PC-3 (cell line): ENCODE results near the gene USP2. TPM values are rescaled to one million over a fixed set of nuclear protein-coding genes. Genes with fewer than 3 reads are reported as not detected.
"Not testable (repeated sequence)": the region's sequence is repeated elsewhere in the genome, so short reads cannot be mapped to it uniquely, and the experiment has no call there.

Source experiments
- ATAC-seq: fragments of 200-7000 bp; cut with Tn5 transposase; 2 replicates; pipeline ENCODE4 v1.9.1; 2020; ENCODE audit warnings: mild to moderate bottlenecking, moderate library complexity
- BruUV-seq: library from RNA; stranded (reverse); fragments of 400-500 nt; replicated peaks from 2 replicates; lab custom pipeline; 2021; lab: Mats Ljungman, UMichigan
- CTCF ChIA-PET: fragments of 300-600 bp; sonication (Branson Sonifier 250); formaldehyde crosslinking; loops from one replicate; lab custom pipeline; 2022; ENCODE audit warnings: antibody characterized with exemption; lab: Charles Lee
- POLR2A ChIA-PET: fragments of 300-600 bp; sonication (Branson Sonifier 250); formaldehyde crosslinking; loops from one replicate; lab custom pipeline; 2022; ENCODE audit warnings: antibody characterized with exemption; ENCODE audit not compliant: unreplicated experiment; lab: Charles Lee
- DNase-seq: peaks from one replicate; pipeline ENCODE4 v3.0.0-alpha.2; 2015
- H2AFZ ChIP-seq: fragments of 300-600 bp; sonication (generic); 2 replicates; pipeline ENCODE4 v1.6.0; 2016; ENCODE audit warnings: antibody characterized with exemption, low read length
- H3F3A ChIP-seq: fragments of 300-600 bp; sonication (generic); one replicate; pipeline ENCODE4 v1.6.0; 2017; ENCODE audit warnings: antibody characterized with exemption, low read length, control low read depth, mild to moderate bottlenecking; ENCODE audit not compliant: unreplicated experiment
- H3K27ac ChIP-seq: fragments of 300-600 bp; sonication (generic); 2 replicates; pipeline ENCODE4 v1.5.1; 2016; ENCODE audit warnings: mild to moderate bottlenecking, low read length
- H3K27me3 ChIP-seq: fragments of 300-600 bp; sonication (generic); 2 replicates; pipeline ENCODE4 v1.6.1; 2016; ENCODE audit warnings: low read length, mixed read lengths
- H3K36me3 ChIP-seq: fragments of 300-600 bp; sonication (generic); 2 replicates; pipeline ENCODE4 v1.6.1; 2016; ENCODE audit warnings: low read depth, mixed run types, low read length, mixed read lengths
- H3K4me1 ChIP-seq: fragments of 300-600 bp; sonication (generic); 2 replicates; pipeline ENCODE4 v1.5.1; 2016; ENCODE audit warnings: low read length; ENCODE audit not compliant: insufficient read depth
- H3K4me2 ChIP-seq: fragments of 300-600 bp; sonication (generic); 2 replicates; pipeline ENCODE4 v1.6.0; 2016; ENCODE audit warnings: low read length
- H3K4me3 ChIP-seq: fragments of 300-600 bp; sonication (generic); 2 replicates; pipeline ENCODE4 v1.5.1; 2016; ENCODE audit warnings: mild to moderate bottlenecking, low read length, mixed read lengths
- H3K79me2 ChIP-seq: fragments of 300-600 bp; sonication (generic); 2 replicates; pipeline ENCODE4 v1.6.1; 2017; ENCODE audit warnings: low read length, mixed read lengths
- H3K9ac ChIP-seq: fragments of 300-600 bp; sonication (generic); 2 replicates; pipeline ENCODE4 v1.6.0; 2016; ENCODE audit warnings: mild to moderate bottlenecking, low read length
- H3K9me2 ChIP-seq: fragments of 300-600 bp; sonication (generic); replicated peaks from 2 replicates; pipeline ENCODE4 v1.6.1; 2016; ENCODE audit warnings: mixed run types, low read length, mixed read lengths
- H3K9me3 ChIP-seq: fragments of 300-600 bp; sonication (generic); 2 replicates; pipeline ENCODE4 v1.6.1; 2016; ENCODE audit warnings: low read length, mixed read lengths
- H4K20me1 ChIP-seq: fragments of 300-600 bp; sonication (generic); 2 replicates; pipeline ENCODE4 v1.6.1; 2016; ENCODE audit warnings: low read length, mixed read lengths
- EZH2 ChIP-seq: fragments of 300-600 bp; sonication (generic); IDR thresholded peaks from one replicate; pipeline ENCODE4 v1.6.1; 2017; ENCODE audit warnings: antibody characterized with exemption, mild to moderate bottlenecking, low read length; ENCODE audit not compliant: unreplicated experiment
- EZH2phosphoT487 ChIP-seq: fragments of 300-600 bp; sonication (generic); IDR thresholded peaks from 2 replicates; pipeline ENCODE4 v1.6.1; 2018; ENCODE audit warnings: mild to moderate bottlenecking, antibody characterized with exemption, low read length, borderline replicate concordance
- intact Hi-C: fragments of 100-400 bp; cut with micrococcal nuclease; formaldehyde crosslinking; loops from 2 replicates; pipeline ENCODE4 v1.9.0; 2023
- total RNA-seq: library from RNA; depleted of rRNA; stranded (reverse); fragments of >200 nt; gene quantifications from 2 replicates; pipeline ENCODE4 v1.2.3, GENCODE V29; 2014
- TF ChIP-seq, protein P1 (sequence below): fragments of 300-600 bp; sonication (generic); conservative IDR thresholded peaks from 2 replicates; pipeline ENCODE4 v1.5.1; 2017; ENCODE audit warnings: antibody characterized with exemption, low read depth, mild to moderate bottlenecking, low read length

The USP2 gene
- total RNA-seq, 1 experiment from 2014 or later = 1.8 TPM

DNA sequence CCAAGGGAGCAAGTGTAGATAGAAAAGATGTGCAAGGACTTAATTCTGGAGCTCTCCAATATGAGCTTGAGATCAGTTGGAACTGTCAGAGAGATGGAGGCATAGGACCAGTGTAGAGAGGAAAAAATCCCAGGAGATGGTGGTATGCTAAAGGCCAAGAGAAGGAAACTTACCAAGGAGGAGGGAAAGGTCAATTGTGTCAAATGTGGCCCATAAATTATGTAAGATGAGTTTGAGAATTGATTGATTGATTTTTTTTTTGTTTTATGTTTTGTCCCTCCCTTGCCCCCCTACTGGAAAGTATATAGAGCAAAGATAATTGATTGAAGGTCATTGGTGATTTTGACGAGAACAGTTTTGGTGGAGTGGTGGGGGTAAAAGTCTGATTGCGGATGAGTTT is 2.8 kb upstream of the USP2 start:
- H3F3A ChIP-seq = no peaks in the 10 kb centered on the region
- no peaks in the 10 kb centered on the region for H3K9me3 ChIP-seq
- no peak overlapping the region for H3K27ac ChIP-seq
- TF ChIP-seq, protein P1, sequence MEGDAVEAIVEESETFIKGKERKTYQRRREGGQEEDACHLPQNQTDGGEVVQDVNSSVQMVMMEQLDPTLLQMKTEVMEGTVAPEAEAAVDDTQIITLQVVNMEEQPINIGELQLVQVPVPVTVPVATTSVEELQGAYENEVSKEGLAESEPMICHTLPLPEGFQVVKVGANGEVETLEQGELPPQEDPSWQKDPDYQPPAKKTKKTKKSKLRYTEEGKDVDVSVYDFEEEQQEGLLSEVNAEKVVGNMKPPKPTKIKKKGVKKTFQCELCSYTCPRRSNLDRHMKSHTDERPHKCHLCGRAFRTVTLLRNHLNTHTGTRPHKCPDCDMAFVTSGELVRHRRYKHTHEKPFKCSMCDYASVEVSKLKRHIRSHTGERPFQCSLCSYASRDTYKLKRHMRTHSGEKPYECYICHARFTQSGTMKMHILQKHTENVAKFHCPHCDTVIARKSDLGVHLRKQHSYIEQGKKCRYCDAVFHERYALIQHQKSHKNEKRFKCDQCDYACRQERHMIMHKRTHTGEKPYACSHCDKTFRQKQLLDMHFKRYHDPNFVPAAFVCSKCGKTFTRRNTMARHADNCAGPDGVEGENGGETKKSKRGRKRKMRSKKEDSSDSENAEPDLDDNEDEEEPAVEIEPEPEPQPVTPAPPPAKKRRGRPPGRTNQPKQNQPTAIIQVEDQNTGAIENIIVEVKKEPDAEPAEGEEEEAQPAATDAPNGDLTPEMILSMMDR = no peak
- TF ChIP-seq EZH2 (no peak), EZH2phosphoT487 (no peak)
- no peaks in the 10 kb centered on the region for H4K20me1 ChIP-seq
- DNase-seq (no peak), ATAC-seq (no peak)
- no peak overlapping the region for H3K9ac ChIP-seq
- H3K27me3 ChIP-seq = no peaks in the 10 kb centered on the region
- peaks cover 25% of the 10 kb centered on the region for H3K4me1 ChIP-seq
- H2AFZ ChIP-seq = no peak overlapping the region
- no TSS peak for BruUV-seq
- no peaks in the 10 kb centered on the region for H3K79me2 ChIP-seq
- ChIA-PET CTCF (interaction anchor here (0.6 kb wide), 1 partner anchor 41 kb away, joined by 9 read pairs; no protein-coding TSS in a partner anchor), POLR2A (interaction anchor here (0.7 kb wide), 1 partner anchor 170 kb away, joined by 3 read pairs; no protein-coding TSS in a partner anchor)
- intact Hi-C loops = no loop called here
- no peak overlapping the region for H3K4me2 ChIP-seq
- H3K9me2 ChIP-seq = no peaks in the 10 kb centered on the region
- H3K4me3 ChIP-seq = no peak overlapping the region
- H3K36me3 ChIP-seq = no peaks in the 10 kb centered on the region

DNA sequence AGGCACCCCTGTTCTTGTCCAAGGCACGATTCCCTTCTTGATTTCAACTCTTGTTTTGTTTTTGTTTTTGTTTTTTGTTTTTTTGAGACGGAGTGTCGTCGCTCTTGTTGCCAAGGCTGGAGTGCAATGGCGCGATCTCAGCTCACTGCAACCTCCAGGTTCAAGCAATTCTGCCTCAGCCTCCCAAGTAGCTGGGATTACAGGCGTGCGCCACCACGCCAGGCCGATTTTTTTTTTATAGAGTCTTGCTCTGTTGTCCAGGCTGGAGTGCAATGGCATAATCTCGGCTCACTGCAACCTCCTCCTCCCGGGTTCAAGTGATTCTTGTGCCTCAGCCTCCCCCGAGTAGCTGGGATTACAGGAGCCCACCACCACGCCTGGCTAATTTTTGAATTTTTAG is 1.0 kb upstream of the USP2 start:
- intact Hi-C loops, H3K9me2 ChIP-seq, H3F3A ChIP-seq, H3K27ac ChIP-seq, DNase-seq, H3K9me3 ChIP-seq, H3K79me2 ChIP-seq, BruUV-seq, H3K27me3 ChIP-seq, H3K36me3 ChIP-seq, POLR2A ChIA-PET, ATAC-seq, H4K20me1 ChIP-seq: not testable (repeated sequence)
- Histone ChIP-seq H3K4me1 (peaks cover 30% of the 10 kb centered on the region), H3K4me3 (peak overlapping the region; percentile 80; the same call in 1 of the 2 replicates), H2AFZ (peak overlapping the region; percentile 82), H3K9ac (peak overlapping the region; percentile 63; the same call in 1 of the 2 replicates), H3K4me2 (peak overlapping the region; percentile 99)
- CTCF ChIA-PET = interaction anchor here (1.8 to 2.0 kb wide), 2 partner anchors 44 to 92 kb away, joined by 8 to 14 read pairs; no protein-coding TSS in a partner anchor

DNA sequence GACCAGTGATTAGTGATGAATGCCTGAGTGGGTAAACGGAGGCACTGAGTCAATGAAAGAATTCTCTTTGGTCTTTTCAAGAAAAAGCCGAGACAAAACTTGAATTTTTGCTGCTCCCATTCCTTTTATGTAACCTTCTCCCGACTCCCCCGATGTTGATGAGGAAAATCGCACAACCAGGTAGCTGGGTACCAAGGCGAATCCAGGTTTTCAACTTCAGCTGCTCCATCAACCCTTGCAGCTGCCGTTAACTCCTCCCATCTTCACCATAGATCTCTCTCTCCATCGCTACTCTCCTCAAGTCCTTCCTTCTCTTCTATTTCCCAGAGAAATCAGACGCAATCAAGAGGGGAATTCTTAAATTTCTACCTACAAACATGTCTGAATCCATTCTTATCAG is 611 bp upstream of the USP2 start:
- CTCF ChIA-PET = interaction anchor here (1.8 to 2.0 kb wide), 2 partner anchors 44 to 93 kb away, joined by 8 to 14 read pairs; no protein-coding TSS in a partner anchor
- DNase-seq = no peak
- POLR2A ChIA-PET = no interaction called here

More for the DNA sequence above, 611 bp upstream of the USP2 start:
- Histone ChIP-seq H4K20me1 (no peaks in the 10 kb centered on the region), H3K27me3 (no peaks in the 10 kb centered on the region), H3F3A (no peaks in the 10 kb centered on the region), H3K9me2 (no peaks in the 10 kb centered on the region), H3K4me2 (peak overlapping the region; percentile 99), H3K79me2 (no peaks in the 10 kb centered on the region), H3K9ac (peak overlapping the region; percentile 63), H3K9me3 (no peaks in the 10 kb centered on the region), H3K4me3 (peak overlapping the region; percentile 80), H3K4me1 (peaks cover 34% of the 10 kb centered on the region), H2AFZ (peak overlapping the region; percentile 82), H3K36me3 (no peaks in the 10 kb centered on the region), H3K27ac (peak overlapping the region; percentile 25)
- intact Hi-C loops = no loop called here
- ATAC-seq = no peak
- BruUV-seq = TSS peak; percentile 93
- TF ChIP-seq EZH2phosphoT487 (no peak), EZH2 (no peak)
- TF ChIP-seq, protein P1 = no peak
